NCI-H1436 (cell line): ENCODE results near the gene PEAK3.

Source experiments
- DNase-seq: peaks from one replicate; lab custom pipeline; 2025; lab: John Stamatoyannopoulos, UW

The PEAK3 gene

GRCh38 chr19:2282062-2282861 is at the start of gene PEAK3:
Gene PEAK3, minus strand, starts transcription at chr19:2282175. Its CDS starts 1,244 bp downstream, at chr19:2280931.
- DNase-seq: no peak

DNA sequence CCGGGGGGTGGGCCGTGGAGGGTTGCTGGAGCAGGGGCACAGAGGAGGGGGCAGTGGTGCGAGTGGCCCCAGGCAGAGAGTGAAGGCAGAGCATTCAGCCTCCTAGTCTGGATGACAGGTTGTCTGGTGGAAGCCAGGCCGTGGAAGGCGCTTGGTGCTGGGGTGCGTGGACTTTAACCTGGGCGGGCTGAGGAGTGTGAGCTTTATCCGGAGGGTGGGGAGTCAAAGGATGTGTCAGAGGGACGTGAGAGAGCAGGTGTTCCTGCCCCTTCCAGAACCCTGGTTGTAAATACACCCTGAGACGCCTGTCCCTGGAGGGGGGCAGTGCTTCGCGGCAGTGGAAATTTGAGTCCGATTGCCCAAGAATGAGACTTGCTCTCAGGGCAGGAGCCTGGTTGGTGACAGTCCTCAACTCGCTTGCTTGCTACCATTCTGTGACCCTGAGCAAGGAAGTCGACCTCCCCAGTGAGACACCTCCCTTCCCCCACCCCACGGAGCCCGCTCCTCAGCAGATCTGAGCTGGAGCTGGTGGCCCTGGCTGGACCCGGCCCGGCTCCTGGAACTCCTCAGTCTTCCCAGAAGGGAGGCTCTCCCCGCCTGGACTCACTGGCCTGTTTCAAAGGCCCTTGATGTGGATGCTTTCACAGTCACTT is 48.8 kb upstream of the PEAK3 start:
- DNase-seq: peak; percentile 66

DNA sequence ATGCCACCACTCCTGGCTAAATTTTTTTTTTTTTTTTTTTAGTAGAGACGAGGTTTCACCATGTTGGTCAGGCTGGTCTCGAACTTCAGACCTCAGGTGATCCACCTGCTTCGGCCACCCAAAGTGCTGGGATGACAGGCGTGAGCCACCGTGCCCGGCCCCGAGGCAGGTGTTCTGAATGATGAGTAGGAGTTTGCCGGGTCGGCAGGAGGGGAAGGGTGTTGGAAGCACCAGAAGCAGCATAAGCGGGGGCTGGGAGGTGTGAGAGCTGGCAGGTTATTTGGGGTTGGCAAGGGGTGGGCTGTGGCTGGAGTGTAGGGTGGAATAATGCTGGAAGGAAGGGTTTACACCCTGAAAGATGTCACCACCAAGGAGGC is 48.3 kb upstream of the PEAK3 start:
- DNase-seq: no peak

DNA sequence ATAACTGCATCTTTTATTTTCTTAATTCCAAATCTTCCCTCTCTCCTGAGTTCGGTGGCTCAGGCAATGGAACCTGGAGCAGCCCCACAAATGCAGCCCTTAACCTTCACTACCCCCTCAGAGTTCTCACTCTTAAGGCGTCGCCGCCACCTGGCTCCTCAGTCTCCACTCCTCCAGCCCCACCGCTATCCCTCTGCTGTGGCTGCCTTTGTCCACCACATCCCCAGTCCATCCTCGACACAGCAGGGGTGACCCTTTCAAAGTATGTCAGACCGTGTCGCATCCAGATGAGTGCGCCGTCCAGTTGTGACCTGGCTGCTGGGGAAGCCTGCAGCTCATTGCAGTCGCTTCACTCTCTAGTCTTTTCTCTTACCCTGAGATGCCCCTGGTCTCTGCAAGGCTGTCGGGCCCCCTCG is 47.5 kb upstream of the PEAK3 start:
- no peak for DNase-seq

- DNase-seq: no peak
These were observed 47.1 kb upstream of the PEAK3 start for GRCh38 chr19:2329149-2329478.

- DNase-seq: peak; percentile 85
These were observed 46.6 kb upstream of the PEAK3 start, which contains the start of the genes LSM7 and SPPL2B for GRCh38 chr19:2328401-2329148. Gene LSM7, minus strand, starts transcription at chr19:2328586. Its CDS starts 20 bp downstream, at chr19:2328566. Gene SPPL2B, plus strand, starts transcription at chr19:2328684. Its CDS starts 26 bp downstream, at chr19:2328710.

GRCh38 chr19:2327773-2328400 is 45.9 kb upstream of the PEAK3 start:
- DNase-seq: no peak

DNA sequence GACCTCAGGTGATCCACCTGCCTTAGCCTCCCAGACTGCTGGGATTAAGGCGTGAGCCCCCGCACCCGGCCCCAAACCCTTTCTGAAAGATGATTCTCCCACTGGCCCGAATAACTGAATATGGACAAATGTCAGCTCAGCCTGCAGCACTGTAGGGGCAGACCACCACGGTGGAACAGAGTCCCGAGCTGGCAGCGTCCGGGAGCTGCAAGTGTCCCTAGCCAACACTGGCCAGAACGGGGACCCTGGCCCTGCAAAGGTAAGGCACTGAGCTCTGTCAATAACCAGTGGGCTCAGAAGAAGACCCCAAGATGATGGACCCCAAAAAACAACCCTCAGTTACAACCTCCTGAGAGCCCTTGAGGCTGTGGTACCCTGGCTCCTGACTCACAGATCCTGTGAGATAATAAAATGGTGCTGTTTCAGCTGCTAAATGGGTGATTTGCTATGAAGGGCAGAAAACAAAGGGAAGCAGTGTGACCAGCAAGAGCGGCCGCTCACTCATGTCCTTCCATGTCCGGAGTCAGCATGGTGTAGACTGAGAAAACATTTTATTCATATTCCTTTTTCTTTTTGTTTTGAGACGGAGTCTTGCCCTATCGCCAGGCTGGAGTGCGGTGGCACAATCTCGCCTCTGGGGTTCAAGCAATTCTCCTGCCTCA is 44.9 kb upstream of the PEAK3 start:
- DNase-seq: no peak

DNA sequence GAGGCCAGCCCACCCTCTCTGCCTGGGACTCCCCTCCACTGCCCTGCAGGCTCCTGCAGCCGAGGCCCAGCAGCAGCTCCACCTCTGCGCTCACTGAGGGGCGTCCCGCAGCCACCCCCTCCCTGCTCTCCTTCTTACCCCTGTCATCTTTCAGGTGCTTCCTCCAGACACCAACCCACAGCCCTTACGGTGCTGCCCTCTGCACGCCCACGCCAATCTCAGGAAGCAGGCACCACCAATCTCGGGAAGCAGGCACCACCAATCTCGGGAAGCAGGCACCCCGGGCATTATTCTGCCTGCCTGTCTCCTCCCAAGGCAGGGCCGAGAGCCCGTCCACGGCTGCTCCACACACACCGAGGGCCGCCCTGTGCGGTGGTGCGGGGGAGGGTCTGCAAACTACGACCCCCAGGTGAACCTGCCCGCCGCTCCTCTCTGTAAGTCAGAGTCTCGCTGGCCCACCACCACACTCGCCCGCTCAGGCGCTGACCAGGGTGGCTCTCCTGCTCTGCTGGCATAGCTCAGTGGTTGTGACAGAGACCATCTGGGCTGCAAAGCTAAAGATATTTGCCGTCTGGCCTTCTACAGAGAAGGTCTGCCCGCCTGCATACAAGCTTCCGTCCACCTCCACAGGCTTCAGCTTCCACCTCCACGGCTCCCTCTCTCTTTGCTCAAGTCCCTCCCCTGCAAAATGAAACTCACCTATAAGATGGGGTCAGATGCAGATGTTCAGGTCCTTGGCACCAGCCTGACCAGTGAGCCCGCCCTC is 43.5 kb upstream of the PEAK3 start:
- DNase-seq: no peak

GRCh38 chr19:2324220-2324948 is 42.4 kb upstream of the PEAK3 start:
- no peak for DNase-seq

GRCh38 chr19:2323707-2324106 is 41.7 kb upstream of the PEAK3 start:
- no peak for DNase-seq

DNA sequence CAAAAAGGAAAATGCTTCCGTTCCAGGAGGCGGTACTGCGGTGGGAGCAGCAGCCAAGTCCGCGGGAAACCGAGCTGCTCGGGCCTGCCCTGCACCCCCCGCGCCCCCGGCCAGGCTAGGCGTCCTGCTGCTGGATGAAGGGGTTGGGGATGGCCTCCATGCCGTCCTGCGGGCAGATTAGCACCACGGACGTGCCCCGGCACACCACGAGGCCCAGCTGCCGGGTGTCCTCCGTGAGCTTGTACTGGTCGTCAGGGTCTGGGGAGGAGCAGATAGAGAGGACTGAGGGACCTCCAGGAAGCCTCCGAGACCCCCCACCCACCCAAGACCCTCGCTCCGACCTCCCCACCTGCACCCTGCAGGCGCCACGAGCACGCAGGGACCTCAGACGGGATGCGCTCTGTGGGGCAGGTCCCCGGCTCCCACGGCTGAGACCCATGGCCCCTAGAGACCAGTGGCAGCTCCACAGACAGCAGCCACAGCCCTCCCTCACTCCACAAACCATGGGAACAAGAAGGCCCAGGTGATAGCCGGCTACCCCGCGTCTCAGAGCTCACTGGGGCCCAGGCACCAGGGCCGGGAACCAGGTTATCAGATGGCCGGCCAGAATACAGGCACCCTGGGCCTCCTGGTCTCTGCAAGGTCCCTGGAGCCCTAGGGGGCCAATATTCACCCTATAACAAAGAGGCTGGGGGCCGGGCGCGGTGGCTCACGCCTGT is 39.7 kb upstream of the PEAK3 start:
- no peak for DNase-seq

DNA sequence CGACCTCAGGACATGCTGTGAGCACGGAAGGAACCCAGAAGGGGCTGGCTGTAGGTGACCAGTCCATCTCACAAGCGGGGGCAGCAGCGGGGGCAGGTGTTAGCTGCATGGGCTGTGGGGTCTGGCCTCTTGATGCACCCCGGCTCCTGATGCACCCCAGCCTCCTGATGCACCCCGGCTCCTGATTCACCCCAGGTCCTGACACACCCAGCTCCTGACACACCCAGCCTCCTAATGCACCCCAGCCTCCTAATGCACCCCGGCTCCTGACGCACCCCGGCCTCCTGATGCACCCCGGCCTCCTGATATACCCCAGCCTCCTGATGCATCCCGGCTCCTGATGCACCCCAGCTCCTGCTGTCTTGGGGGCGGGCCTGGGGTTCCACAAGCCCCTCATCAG is 39.0 kb upstream of the PEAK3 start:
- DNase-seq: no peak

DNA sequence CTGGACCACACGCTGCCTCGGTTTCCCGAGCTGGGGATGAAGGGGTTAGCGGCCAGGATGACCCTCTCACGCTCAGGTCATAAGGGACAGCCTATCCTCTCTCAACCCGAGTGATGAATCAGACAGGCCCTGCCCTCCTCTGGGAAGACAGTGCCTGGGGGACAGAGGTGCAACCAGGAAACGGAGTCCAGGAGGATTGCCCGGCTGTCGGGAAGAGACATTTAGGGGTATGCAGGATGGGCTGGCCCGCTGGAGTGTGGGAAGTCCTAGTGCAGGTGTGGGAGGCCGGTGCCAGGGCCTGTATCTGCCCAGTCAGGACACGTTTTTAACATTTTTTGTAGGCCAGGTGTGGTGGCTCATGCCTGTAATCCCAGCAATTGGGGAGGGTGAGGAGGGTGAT is 38.1 kb upstream of the PEAK3 start:
- no peak for DNase-seq

- no peak for DNase-seq
These were observed 37.6 kb upstream of the PEAK3 start for GRCh38 chr19:2319551-2319950.

GRCh38 chr19:2318923-2319322 is 36.9 kb upstream of the PEAK3 start:
- DNase-seq: no peak

- no peak for DNase-seq
These were observed 35.8 kb upstream of the PEAK3 start for GRCh38 chr19:2317756-2318155.

DNA sequence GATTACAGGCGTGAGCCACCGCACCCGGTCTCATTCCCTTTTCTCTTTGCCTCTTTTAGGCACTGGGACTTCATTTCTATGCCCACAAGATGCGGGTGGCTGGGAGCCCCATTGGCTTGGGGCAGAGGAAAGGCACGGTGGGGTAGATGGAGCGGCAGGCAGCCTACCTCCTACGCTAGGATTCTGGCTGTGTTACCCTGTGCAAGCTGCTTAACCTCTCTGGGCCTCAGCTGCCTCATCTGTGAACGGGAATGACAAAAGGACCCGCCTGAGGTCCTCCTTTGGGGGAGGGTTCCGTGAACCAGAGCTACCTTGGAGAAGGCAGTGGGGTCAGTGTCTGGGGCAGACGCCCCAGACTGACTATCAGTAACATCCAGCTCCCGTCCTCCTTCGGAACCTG is 35.3 kb upstream of the PEAK3 start:
- no peak for DNase-seq

DNA sequence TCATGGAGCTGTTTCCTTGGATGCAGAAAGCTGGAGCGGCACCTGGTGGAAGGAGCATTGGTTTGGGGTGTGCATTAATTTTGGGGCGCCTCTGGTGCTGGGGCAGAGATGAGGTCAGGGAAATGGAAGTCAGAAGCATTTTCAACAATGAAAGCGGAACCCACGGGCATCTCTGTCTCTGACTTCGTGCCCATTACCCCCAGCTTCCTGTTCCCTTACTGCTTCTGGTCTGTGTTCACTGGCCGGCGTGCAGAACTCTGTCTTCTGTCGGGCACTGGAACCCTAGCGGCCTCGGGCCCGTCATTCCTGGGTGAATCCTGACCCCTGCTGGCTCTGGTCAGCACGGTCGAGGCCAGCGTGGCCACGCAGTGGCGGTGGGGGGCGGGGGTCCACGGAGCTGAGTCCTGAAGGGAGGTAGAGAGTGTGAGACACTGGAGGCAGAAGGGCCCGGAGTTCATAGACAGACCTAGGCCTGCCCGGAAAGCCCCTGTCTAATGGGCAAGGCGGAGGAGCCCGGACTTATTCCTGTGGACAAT is 33.9 kb upstream of the PEAK3 start:
- DNase-seq: no peak
